Liver (tissue), 3 donors: ENCODE data around the gene UNC5B.

Source experiments
- ATF3 ChIP-seq: IDR thresholded peaks from 2 replicates; pipeline ENCODE4 v1.6.1; 2016; ENCODE audit warnings: antibody characterized with exemption
- CTCF ChIP-seq: fragments of 150-350 bp; IDR thresholded peaks from 2 replicates; pipeline ENCODE4 v1.5.1; 2017; ENCODE audit warnings: improper control_type of control experiment, low read depth, low read length; ENCODE audit not compliant: missing input control
- EGR1 ChIP-seq, 2 donors: IDR thresholded peaks; 2 replicates each; pipeline ENCODE4 v1.6.1; 2016 to 2018; ENCODE audit warnings: antibody characterized with exemption in 2 of 2, low read depth in 2 of 2
- NR2F2 ChIP-seq: IDR thresholded peaks from 2 replicates; pipeline ENCODE4 v1.6.1; 2016; ENCODE audit warnings: antibody characterized with exemption
- RAD21 ChIP-seq, 2 donors: IDR thresholded peaks; 2 replicates each; pipeline ENCODE4 v1.6.1; 2016; ENCODE audit warnings: antibody characterized with exemption in 2 of 2, mild to moderate bottlenecking in 2 of 2
- REST ChIP-seq: IDR thresholded peaks from 2 replicates; pipeline ENCODE4 v1.6.1; 2016; ENCODE audit warnings: antibody characterized with exemption, mild to moderate bottlenecking
- SP1 ChIP-seq: IDR thresholded peaks from 2 replicates; pipeline ENCODE4 v1.6.1; 2018; ENCODE audit warnings: antibody characterized with exemption, mild to moderate bottlenecking
- TAF1 ChIP-seq: conservative IDR thresholded peaks from 2 replicates; pipeline ENCODE4 v1.6.1; 2016; ENCODE audit warnings: antibody characterized with exemption, mild to moderate bottlenecking
- donor health status: healthy.
- donor health status: healthy.

GRCh38 chr10:71283876-71284275, 71.5 kb downstream of the UNC5B start:
- no peak for TF ChIP-seq RAD21 (IDR thresholded peaks at IDR 0.05)
- TF ChIP-seq CTCF: no peak
- no peak for TF ChIP-seq EGR1 (IDR thresholded peaks at IDR 0.05; ENCODE audit: low read depth in 2 of 2)
- TF ChIP-seq SP1: no peak
- no peak for TF ChIP-seq ATF3
- no peak for TF ChIP-seq NR2F2
- no peak for TF ChIP-seq TAF1
- no peak for TF ChIP-seq REST
